ENCODE data around the gene PCDHB14.
"Not testable (repeated sequence)": the region's sequence is repeated elsewhere in the genome, so short reads cannot be mapped to it uniquely, and the experiment has no call there.

The PCDHB14 gene

DNA sequence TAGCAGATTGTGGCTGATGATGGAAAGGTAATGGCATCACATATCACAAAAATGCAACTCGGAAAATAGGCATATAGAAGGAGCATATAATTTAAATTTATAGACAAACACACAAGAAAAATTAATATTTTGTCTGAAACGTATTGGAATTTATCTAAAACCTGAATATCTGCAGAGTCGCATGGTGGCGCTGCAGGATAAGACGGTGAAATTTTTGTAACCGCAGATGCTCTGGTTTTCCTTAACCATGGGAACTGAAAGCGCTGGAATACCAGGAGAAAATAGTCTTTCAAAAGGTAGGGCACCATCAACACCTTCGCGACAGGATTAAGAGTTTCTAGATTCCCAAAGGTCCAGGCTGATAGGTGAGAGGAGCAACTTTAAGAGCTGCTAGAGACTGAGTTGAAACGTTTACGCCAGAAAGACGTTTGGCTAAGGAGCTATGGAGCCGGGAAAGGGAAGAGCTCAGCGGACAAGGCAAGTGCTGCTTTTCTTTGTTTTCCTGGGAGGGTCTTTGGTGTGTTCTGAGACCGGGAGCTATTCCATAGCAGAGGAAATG lies 11.0 kb downstream of the PCDHB14 start:
- DNase-seq = no peak
- Histone ChIP-seq H3K4me2 (ENCODE audit: low read depth, low read length) (no peak overlapping the region), H3K27me3 (replicated peaks; ENCODE audit: insufficient read depth, low read length) (no peaks in the 10 kb centered on the region)

DNA sequence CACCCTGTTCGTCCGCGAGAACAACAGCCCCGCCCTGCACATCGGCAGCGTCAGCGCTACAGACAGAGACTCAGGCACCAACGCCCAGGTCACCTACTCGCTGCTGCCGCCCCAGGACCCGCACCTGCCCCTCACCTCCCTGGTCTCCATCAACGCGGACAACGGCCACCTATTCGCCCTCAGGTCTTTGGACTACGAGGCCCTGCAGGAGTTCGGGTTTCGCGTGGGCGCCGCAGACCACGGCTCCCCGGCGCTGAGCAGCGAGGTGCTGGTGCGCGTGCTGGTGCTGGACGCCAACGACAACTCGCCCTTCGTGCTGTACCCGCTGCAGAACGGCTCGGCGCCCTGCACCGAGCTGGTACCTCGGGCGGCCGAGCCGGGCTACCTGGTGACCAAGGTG lies 12.8 kb downstream of the PCDHB14 start:
- H3K36me3 ChIP-seq (replicated peaks; ENCODE audit: insufficient read depth, low read length); H3K9me2 ChIP-seq (replicated peaks; ENCODE audit: insufficient read depth, low read length); H3K9me3 ChIP-seq (replicated peaks; ENCODE audit: insufficient read depth, low read length); H2AFZ ChIP-seq (ENCODE audit: low read length); H3K4me2 ChIP-seq (ENCODE audit: low read depth, low read length); H3K79me2 ChIP-seq (ENCODE audit: low read length); H3K9ac ChIP-seq (ENCODE audit: low read length); H3K4me1 ChIP-seq (ENCODE audit: low read length); H3K4me3 ChIP-seq (ENCODE audit: low read length); H3K27me3 ChIP-seq (replicated peaks; ENCODE audit: insufficient read depth, low read length); DNase-seq; H3F3A ChIP-seq (ENCODE audit: insufficient read depth, low read length); H4K20me1 ChIP-seq (ENCODE audit: insufficient read depth, low read length); H3K27ac ChIP-seq (ENCODE audit: low read length): not testable (repeated sequence)

More for the DNA sequence above, 11.0 kb downstream of the PCDHB14 start:
- Histone ChIP-seq H3F3A (ENCODE audit: insufficient read depth, low read length) (no peaks in the 10 kb centered on the region), H3K27ac (ENCODE audit: low read length) (no peak overlapping the region), H3K4me1 (ENCODE audit: low read length) (no peaks in the 10 kb centered on the region), H4K20me1 (ENCODE audit: insufficient read depth, low read length) (no peaks in the 10 kb centered on the region), H3K79me2 (ENCODE audit: low read length) (no peaks in the 10 kb centered on the region), H3K9me3 (replicated peaks; ENCODE audit: insufficient read depth, low read length) (0 out of 2 replicates have a peak, but pooled peaks cover 3% of the 10 kb centered on the region), H3K9me2 (replicated peaks; ENCODE audit: insufficient read depth, low read length) (no peaks in the 10 kb centered on the region), H2AFZ (ENCODE audit: low read length) (no peak overlapping the region), H3K4me3 (ENCODE audit: low read length) (no peak overlapping the region), H3K36me3 (replicated peaks; ENCODE audit: insufficient read depth, low read length) (no peaks in the 10 kb centered on the region), H3K9ac (ENCODE audit: low read length) (no peak overlapping the region)
- TF ChIP-seq EZH2 (optimal IDR thresholded peaks at IDR 0.05; ENCODE audit: low read depth, low read length) = no peak
- peak; percentile 31 for TF ChIP-seq CTCF (IDR thresholded peaks at IDR 0.05; ENCODE audit: low read length)

GRCh38 chr5:141236516-141237313 lies 13.6 kb downstream of the PCDHB14 start:
- no peak overlapping the region for H2AFZ ChIP-seq (ENCODE audit: low read length)
- no peaks in the 10 kb centered on the region for H3K9me2 ChIP-seq (replicated peaks; ENCODE audit: insufficient read depth, low read length)
- H3K27me3 ChIP-seq (replicated peaks; ENCODE audit: insufficient read depth, low read length) = no peaks in the 10 kb centered on the region
- 0 out of 2 replicates have a peak, but pooled peaks cover 3% of the 10 kb centered on the region for H3K9me3 ChIP-seq (replicated peaks; ENCODE audit: insufficient read depth, low read length)
- H3K9ac ChIP-seq (ENCODE audit: low read length) = no peak overlapping the region
- H3K4me1 ChIP-seq (ENCODE audit: low read length) = no peaks in the 10 kb centered on the region
- no peak overlapping the region for H3K4me3 ChIP-seq (ENCODE audit: low read length)
- no peak overlapping the region for H3K27ac ChIP-seq (ENCODE audit: low read length)
- H4K20me1 ChIP-seq (ENCODE audit: insufficient read depth, low read length) = no peaks in the 10 kb centered on the region
- no peak for DNase-seq
- H3K79me2 ChIP-seq (ENCODE audit: low read length) = no peaks in the 10 kb centered on the region
- no peaks in the 10 kb centered on the region for H3F3A ChIP-seq (ENCODE audit: insufficient read depth, low read length)
- no peak for TF ChIP-seq CTCF (IDR thresholded peaks at IDR 0.05; ENCODE audit: low read length)
- TF ChIP-seq EZH2phosphoT487 (IDR thresholded peaks at IDR 0.05; ENCODE audit: low read length) = no peak
- TF ChIP-seq EZH2 (optimal IDR thresholded peaks at IDR 0.05; ENCODE audit: low read depth, low read length) = no peak
- H3K36me3 ChIP-seq (replicated peaks; ENCODE audit: insufficient read depth, low read length) = no peaks in the 10 kb centered on the region
- H3K4me2 ChIP-seq (ENCODE audit: low read depth, low read length) = no peak overlapping the region

DNA sequence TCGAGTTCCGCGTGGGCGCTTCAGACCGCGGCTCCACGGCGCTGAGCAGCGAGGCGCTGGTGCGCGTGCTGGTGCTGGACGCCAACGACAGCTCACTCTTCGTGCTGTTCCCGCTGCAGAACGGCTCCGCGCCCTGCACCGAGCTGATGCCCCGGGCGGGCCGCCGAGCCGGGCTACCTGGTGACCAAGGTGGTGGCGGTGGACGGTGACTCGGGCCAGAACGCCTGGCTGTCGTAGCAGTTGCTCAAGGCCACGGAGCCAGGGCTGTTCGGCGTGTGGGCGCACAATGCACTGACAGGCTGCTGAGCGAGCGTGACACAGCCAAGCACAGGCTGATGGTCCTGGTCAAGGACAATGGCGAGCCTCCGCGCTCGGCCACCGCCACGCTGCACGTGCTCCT lies 18.4 kb downstream of the PCDHB14 start:
- Histone ChIP-seq H3K9me2 (replicated peaks; ENCODE audit: insufficient read depth, low read length) (no peaks in the 10 kb centered on the region), H2AFZ (ENCODE audit: low read length) (no peak overlapping the region), H3F3A (ENCODE audit: insufficient read depth, low read length) (no peaks in the 10 kb centered on the region), H3K4me1 (ENCODE audit: low read length) (no peaks in the 10 kb centered on the region), H3K4me2 (ENCODE audit: low read depth, low read length) (no peak overlapping the region), H3K4me3 (ENCODE audit: low read length) (no peak overlapping the region), H3K27ac (ENCODE audit: low read length) (no peak overlapping the region), H3K9me3 (replicated peaks; ENCODE audit: insufficient read depth, low read length) (0 out of 2 replicates have a peak, but pooled peaks cover 4% of the 10 kb centered on the region), H3K27me3 (replicated peaks; ENCODE audit: insufficient read depth, low read length) (no peaks in the 10 kb centered on the region), H3K79me2 (ENCODE audit: low read length) (no peaks in the 10 kb centered on the region), H3K9ac (ENCODE audit: low read length) (no peak overlapping the region), H3K36me3 (replicated peaks; ENCODE audit: insufficient read depth, low read length) (no peaks in the 10 kb centered on the region), H4K20me1 (ENCODE audit: insufficient read depth, low read length) (no peaks in the 10 kb centered on the region)
- TF ChIP-seq EZH2 (optimal IDR thresholded peaks at IDR 0.05; ENCODE audit: low read depth, low read length) (no peak), CTCF (IDR thresholded peaks at IDR 0.05; ENCODE audit: low read length) (no peak), EZH2phosphoT487 (IDR thresholded peaks at IDR 0.05; ENCODE audit: low read length) (no peak)
- no peak for DNase-seq
